B cell (primary cell): Measurements from ENCODE around the gene C2orf81. TPM values are rescaled to one million over a fixed set of nuclear protein-coding genes. Genes with fewer than 3 reads are reported as not detected.

Experiments
- ATAC-seq: fragments of 200-7000 bp; cut with Tn5 transposase; one replicate; pipeline ENCODE4 v1.10.0; 2021; ENCODE audit warnings: low read depth, mild to moderate bottlenecking, moderate number of reproducible peaks, moderate library complexity
- CTCF ChIA-PET: fragments of 350-600 bp; sonication (Branson Sonifier 250); formaldehyde crosslinking; loops from one replicate; lab custom pipeline; 2021; ENCODE audit warnings: antibody characterized with exemption, inconsistent platforms; lab: Charles Lee
- POLR2A ChIA-PET: fragments of 350-600 bp; sonication (Branson Sonifier 250); formaldehyde crosslinking; loops from one replicate; lab custom pipeline; 2021; ENCODE audit warnings: antibody characterized with exemption; lab: Charles Lee
- DNase-seq: peaks from one replicate; pipeline ENCODE4 v3.0.0; 2013
- H2AFZ ChIP-seq: 2 replicates; pipeline ENCODE4 v1.6.1; 2012; ENCODE audit warnings: mild to moderate bottlenecking, low read depth, low read length; ENCODE audit not compliant: insufficient read depth, poor library complexity, severe bottlenecking
- H3K27ac ChIP-seq, 2 donors: 1 replicate in 1 of 2; 2 replicates in 1 of 2; pipeline ENCODE4 v1.5.1; 2012 to 2013; ENCODE audit warnings: low read length in 2 of 2, mild to moderate bottlenecking in 2 of 2, moderate library complexity in 1 of 2
- H3K27me3 ChIP-seq, 4 experiments: fragments of 200-600 bp in 1 of 4; sonication (generic) in 1 of 4; replicated peaks in 1 of 4; 1 replicate in 2 of 4; 2 replicates in 2 of 4; pipeline versions ENCODE4 v1.6.1 to v1.7.0; 2013 to 2016; ENCODE audit warnings: low read length in 3 of 4, mild to moderate bottlenecking in 2 of 4, mixed read lengths in 1 of 4, moderate library complexity in 1 of 4; ENCODE audit not compliant: insufficient read depth in 4 of 4, control insufficient read depth in 3 of 4; ENCODE audit errors: control extremely low read depth in 1 of 4
- H3K36me3 ChIP-seq, 2 experiments: replicated peaks in 1 of 2; 1 replicate in 1 of 2; 2 replicates in 1 of 2; pipeline versions ENCODE4 v1.6.1 to v1.7.1; 2013; ENCODE audit warnings: low read length in 1 of 2; ENCODE audit not compliant: insufficient read depth in 2 of 2, control insufficient read depth in 1 of 2; ENCODE audit errors: control extremely low read depth in 1 of 2, extremely low read depth in 1 of 2
- H3K4me1 ChIP-seq, 2 donors: fragments of 200-600 bp in 1 of 2; sonication (generic) in 1 of 2; 1 replicate in 1 of 2; 2 replicates in 1 of 2; pipeline versions ENCODE4 v1.5.1 to v1.6.1; 2013 to 2017; ENCODE audit warnings: low read length in 2 of 2; ENCODE audit not compliant: control insufficient read depth in 2 of 2, insufficient read depth in 2 of 2
- H3K4me2 ChIP-seq: replicated peaks from 2 replicates; pipeline ENCODE3; 2012; ENCODE audit warnings: mild to moderate bottlenecking, low read depth, low read length; ENCODE audit not compliant: poor library complexity, severe bottlenecking
- H3K4me3 ChIP-seq, 5 experiments: fragments of 200-600 bp in 1 of 5; sonication (generic) in 1 of 5; 1 replicate in 3 of 5; 2 replicates in 2 of 5; pipeline versions ENCODE4 v1.5.1 to v1.7.0; 2011 to 2016; ENCODE audit warnings: low read length in 4 of 5, mild to moderate bottlenecking in 4 of 5, low read depth in 2 of 5, control low read depth in 1 of 5, moderate library complexity in 1 of 5; ENCODE audit not compliant: insufficient read depth in 1 of 5; ENCODE audit errors: control extremely low read depth in 1 of 5, extremely low read depth in 1 of 5
- H3K79me2 ChIP-seq: fragments of 200-600 bp; sonication (generic); one replicate; pipeline ENCODE4 v1.6.0; 2016; ENCODE audit warnings: low read length; ENCODE audit not compliant: control insufficient read depth, insufficient read depth
- H3K9ac ChIP-seq: fragments of 200-600 bp; sonication (generic); 2 replicates; pipeline ENCODE4 v1.6.1; 2017; ENCODE audit warnings: mild to moderate bottlenecking, low read length, moderate library complexity
- H3K9me3 ChIP-seq, 3 donors: one replicate each; pipeline versions ENCODE4 v1.6.1 to v1.7.1; 2013; ENCODE audit warnings: low read length in 2 of 3; ENCODE audit not compliant: control insufficient read depth in 2 of 3, insufficient read depth in 1 of 3; ENCODE audit errors: control extremely low read depth in 1 of 3
- H4K20me1 ChIP-seq: 2 replicates; pipeline ENCODE4 v1.6.0; 2012; ENCODE audit warnings: mild to moderate bottlenecking, low read length; ENCODE audit not compliant: insufficient read depth, control insufficient read depth, poor library complexity, severe bottlenecking
- H3K27ac Mint-ChIP-seq: one replicate; pipeline ENCODE4 v1.8.0; 2021; ENCODE audit warnings: mixed read lengths
- H3K27me3 Mint-ChIP-seq: one replicate; pipeline ENCODE4 v1.8.0; 2021; ENCODE audit warnings: mixed read lengths
- H3K4me1 Mint-ChIP-seq: one replicate; pipeline ENCODE4 v1.8.0; 2021; ENCODE audit warnings: mixed read lengths
- H3K4me3 Mint-ChIP-seq: one replicate; pipeline ENCODE4 v1.8.0; 2021; ENCODE audit warnings: mixed read lengths
- H3K9me3 Mint-ChIP-seq: one replicate; pipeline ENCODE4 v1.8.0; 2022; ENCODE audit warnings: mixed read lengths; ENCODE audit not compliant: insufficient read depth
- CTCF ChIP-seq: fragments of 200-600 bp; IDR thresholded peaks from one replicate; pipeline ENCODE4 v1.8.0; 2022; ENCODE audit warnings: antibody characterized with exemption, mild to moderate bottlenecking
- EZH2 ChIP-seq: IDR thresholded peaks from 2 replicates; pipeline ENCODE4 v1.6.1; 2012; ENCODE audit warnings: borderline replicate concordance, low read depth, mild to moderate bottlenecking, moderate library complexity, low read length; ENCODE audit not compliant: insufficient read depth, poor library complexity, severe bottlenecking
- WGBS: methylation state at CpG from one replicate; pipeline ENCODE4 v1.1.5; 2013; ENCODE audit warnings: missing lambda C conversion rate; ENCODE audit not compliant: insufficient coverage; 5-methylcytosine and 5-hydroxymethylcytosine counted together
- intact Hi-C: fragments of 100-400 bp; cut with micrococcal nuclease; formaldehyde crosslinking; loops from one replicate; pipeline ENCODE4 v1.10.0; 2022
- polyA plus RNA-seq: library from polyadenylated mRNA; depleted of rRNA; stranded (reverse); fragments of >200 nt; gene quantifications from 2 replicates; pipeline ENCODE4 v1.2.3, GENCODE V29; 2012
- total RNA-seq, 2 donors: library from RNA; stranded (reverse); fragments of 120-200 nt in 1 of 2; gene quantifications; 1 replicate in 1 of 2; 2 replicates in 1 of 2; pipeline versions ENCODE4 v1.2.3 to v1.2.4, GENCODE V29; 2013 to 2022

The C2orf81 gene
- total and polyA plus RNA-seq, 2 donors (not counting 1 experiment from before 2014, with no cell fraction given) = 5.4 to 8.6 TPM

- CTCF ChIA-PET = no interaction called here
Measured at GRCh38 chr2:74366036-74366435, 55.4 kb downstream of the C2orf81 start.

More at GRCh38 chr2:74366036-74366435, 55.4 kb downstream of the C2orf81 start:
- Histone ChIP-seq H3K79me2 (no peaks in the 10 kb centered on the region), H3K4me2 (no peak overlapping the region), H3K27me3 (no peaks in the 10 kb centered on the region), H3K4me1 (no peaks in the 10 kb centered on the region), H4K20me1 (no peaks in the 10 kb centered on the region), H3K9me3 (no peaks in the 10 kb centered on the region), H3K9ac (no peak overlapping the region), H3K36me3 (peaks cover 2 to 98% of the 10 kb centered on the region in 2 experiments), H2AFZ (no peak overlapping the region), H3K4me3 (no peak overlapping the region), H3K27ac (no peak overlapping the region)
- WGBS = no CpG with 5 or more reads among the region's 3 CpGs
- Mint-ChIP-seq H3K4me3 (no peak overlapping the region), H3K27me3 (no peaks in the 10 kb centered on the region), H3K27ac (no peak overlapping the region), H3K9me3 (no peaks in the 10 kb centered on the region), H3K4me1 (no peaks in the 10 kb centered on the region)
- no peak for ATAC-seq
- POLR2A ChIA-PET = no interaction called here
- no peak for DNase-seq
- TF ChIP-seq EZH2 (no peak), CTCF (no peak)
- intact Hi-C loops = no loop called here
